Measurements from ENCODE around the gene RNF224. TPM values are rescaled to one million over a fixed set of nuclear protein-coding genes. Genes with fewer than 3 reads are reported as not detected.
A peak's percentile ranks its signal among the peaks of the same experiment; 100 is the strongest.

Gene RNF224
- total RNA-seq, 1 experiment from 2014 or later, result 0.27 TPM

DNA sequence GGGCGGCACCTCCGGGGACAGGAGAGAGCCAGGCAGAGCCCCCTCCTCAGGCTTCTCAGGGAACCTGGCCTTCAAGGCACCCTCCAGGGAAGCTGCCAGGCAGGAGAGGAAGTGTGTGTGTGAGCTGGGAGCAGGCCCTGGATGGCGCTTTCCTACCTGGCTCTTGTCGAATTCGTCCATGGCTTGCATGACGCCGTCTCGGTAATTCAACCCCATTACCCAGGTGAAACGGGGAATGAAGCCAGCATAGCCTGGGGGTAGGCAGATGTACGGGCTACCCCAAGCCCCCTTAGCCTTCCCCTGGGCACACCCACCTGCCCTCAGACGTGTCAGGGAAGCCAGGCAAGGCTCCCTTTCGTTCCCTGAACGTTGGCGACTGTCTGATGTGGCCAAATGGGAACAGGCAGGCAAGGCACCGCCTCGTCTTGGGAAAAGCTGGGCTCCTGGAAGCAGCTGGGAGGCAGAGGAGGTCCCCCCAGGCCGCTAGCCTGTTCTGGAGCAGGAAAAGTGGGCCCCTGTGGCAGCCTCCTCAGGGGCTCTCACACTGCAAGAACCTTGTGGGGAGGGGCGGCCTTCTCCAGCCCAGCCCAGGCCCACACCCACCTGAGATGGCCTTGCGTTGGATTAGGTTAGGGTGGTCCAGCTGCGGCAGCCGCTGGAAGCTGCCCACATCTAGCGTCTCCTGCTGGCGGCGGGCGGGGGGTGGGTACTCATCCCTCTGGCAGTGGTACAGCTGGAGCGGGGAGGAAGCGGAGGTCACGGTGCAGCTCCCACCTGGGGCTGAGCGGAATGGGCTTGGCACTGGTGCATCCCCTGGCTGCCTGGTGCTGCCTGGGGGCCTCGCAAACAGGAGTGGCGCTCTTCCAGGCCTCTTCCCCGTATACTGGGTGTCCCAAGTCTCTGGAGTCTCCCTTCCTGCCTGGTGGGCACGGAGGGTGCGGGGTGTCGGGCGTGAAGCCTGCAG lies 17.5 kb downstream of the RNF224 start:
- intact Hi-C loops (cut with micrococcal nuclease; ENCODE audit: unreplicated experiment), result loop anchor here (5.0 to 10.0 kb wide), 2 partner anchors 48 to 450 kb away; partner anchors contain the start of genes CCDC183 and TMEM141
- Mint-ChIP-seq H3K4me1 (ENCODE audit: low read depth, unreplicated experiment) (peaks cover 7% of the 10 kb centered on the region), H3K36me3 (ENCODE audit: insufficient read depth, unreplicated experiment) (peaks cover 68% of the 10 kb centered on the region), H3K9me3 (ENCODE audit: unreplicated experiment) (no peaks in the 10 kb centered on the region), H3K27me3 (ENCODE audit: insufficient read depth, unreplicated experiment) (peaks cover 3% of the 10 kb centered on the region), H3K27ac (ENCODE audit: unreplicated experiment) (peak overlapping the region; percentile 95), H3K4me3 (ENCODE audit: unreplicated experiment) (peak overlapping the region; percentile 80)
- peaks cover 2% of the 10 kb centered on the region; the same call in 1 of the 2 replicates for H3K36me3 ChIP-seq (ENCODE audit: control insufficient read depth, insufficient read depth, low read length)
- ChIA-PET POLR2A (interaction anchor here (0.6 to 0.7 kb wide), 3 partner anchors 158 to 307 kb away, joined by 3 read pairs; partner anchors contain the start of gene MRPL41), CTCF (no interaction called here)
- DNase-seq, result no peak
- TF ChIP-seq, protein P1, sequence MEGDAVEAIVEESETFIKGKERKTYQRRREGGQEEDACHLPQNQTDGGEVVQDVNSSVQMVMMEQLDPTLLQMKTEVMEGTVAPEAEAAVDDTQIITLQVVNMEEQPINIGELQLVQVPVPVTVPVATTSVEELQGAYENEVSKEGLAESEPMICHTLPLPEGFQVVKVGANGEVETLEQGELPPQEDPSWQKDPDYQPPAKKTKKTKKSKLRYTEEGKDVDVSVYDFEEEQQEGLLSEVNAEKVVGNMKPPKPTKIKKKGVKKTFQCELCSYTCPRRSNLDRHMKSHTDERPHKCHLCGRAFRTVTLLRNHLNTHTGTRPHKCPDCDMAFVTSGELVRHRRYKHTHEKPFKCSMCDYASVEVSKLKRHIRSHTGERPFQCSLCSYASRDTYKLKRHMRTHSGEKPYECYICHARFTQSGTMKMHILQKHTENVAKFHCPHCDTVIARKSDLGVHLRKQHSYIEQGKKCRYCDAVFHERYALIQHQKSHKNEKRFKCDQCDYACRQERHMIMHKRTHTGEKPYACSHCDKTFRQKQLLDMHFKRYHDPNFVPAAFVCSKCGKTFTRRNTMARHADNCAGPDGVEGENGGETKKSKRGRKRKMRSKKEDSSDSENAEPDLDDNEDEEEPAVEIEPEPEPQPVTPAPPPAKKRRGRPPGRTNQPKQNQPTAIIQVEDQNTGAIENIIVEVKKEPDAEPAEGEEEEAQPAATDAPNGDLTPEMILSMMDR (IDR thresholded peaks at IDR 0.05; ENCODE audit: insufficient read depth in 1 of 2, low read depth in 1 of 2, low read length in 1 of 2, severe bottlenecking in 1 of 2, unreplicated experiment in 1 of 2), result no peak
- no peak overlapping the region for H3K4me3 ChIP-seq (ENCODE audit: low read depth, low read length)
- H3K4me1 ChIP-seq, result peaks cover 16% of the 10 kb centered on the region
- H3K27me3 ChIP-seq (replicated peaks; ENCODE audit: control insufficient read depth, insufficient read depth, low read length), result no peaks in the 10 kb centered on the region
- no TSS peak for BruUV-seq (replicated peaks)
- no peaks in the 10 kb centered on the region for H3K9me3 ChIP-seq

DNA sequence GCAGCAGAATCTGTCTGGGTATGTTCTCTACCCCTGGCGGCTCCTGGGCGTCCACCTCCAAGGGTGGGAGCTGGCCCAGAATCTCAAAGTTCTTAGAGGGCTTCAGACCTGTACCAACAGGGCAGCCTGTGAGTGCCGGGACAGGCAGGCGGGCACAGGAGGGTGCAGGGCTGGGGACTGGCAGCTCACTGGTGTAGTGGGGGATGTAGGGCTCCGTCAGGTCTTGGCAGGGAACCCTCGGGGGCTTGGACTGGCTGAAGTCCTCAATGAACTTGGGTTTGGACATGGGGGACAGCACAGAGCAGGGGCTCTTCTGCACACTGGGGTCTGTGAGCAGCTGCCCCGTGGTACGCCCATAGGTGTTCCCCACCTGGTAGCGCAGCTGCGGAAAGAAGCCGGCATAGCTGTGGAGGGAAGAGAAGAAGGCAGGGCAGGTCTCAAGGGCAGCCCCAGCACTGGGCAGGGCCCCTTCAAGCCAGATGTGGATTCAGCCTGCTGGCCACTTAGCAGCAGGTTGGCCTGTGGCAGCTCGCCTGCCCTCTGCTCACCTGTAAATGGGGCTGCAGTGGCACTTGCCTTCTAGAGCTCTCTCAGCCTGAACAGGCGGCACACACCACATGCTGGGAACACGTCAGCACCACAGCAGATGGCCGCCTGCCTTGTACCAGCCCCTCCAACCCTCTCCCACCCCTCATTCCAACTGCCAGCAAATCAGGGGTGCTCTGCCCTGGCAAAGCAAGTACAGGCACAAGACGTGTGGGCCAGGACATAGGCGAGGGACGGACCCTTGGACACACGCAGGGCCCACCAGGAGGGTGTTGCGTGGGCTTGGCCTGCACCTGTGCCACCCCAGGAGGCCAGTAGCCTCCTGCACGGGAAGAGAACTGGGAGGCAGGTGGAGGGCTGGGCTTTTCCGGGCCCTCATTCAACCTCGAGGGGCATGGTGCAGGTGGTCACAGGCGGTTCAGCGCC lies 18.4 kb downstream of the RNF224 start:
- TF ChIP-seq, protein P1 (IDR thresholded peaks at IDR 0.05; ENCODE audit: insufficient read depth in 1 of 2, low read depth in 1 of 2, low read length in 1 of 2, severe bottlenecking in 1 of 2, unreplicated experiment in 1 of 2), result no peak
- Mint-ChIP-seq H3K4me1 (ENCODE audit: low read depth, unreplicated experiment) (peaks cover 6% of the 10 kb centered on the region), H3K27ac (ENCODE audit: unreplicated experiment) (no peak overlapping the region), H3K9me3 (ENCODE audit: unreplicated experiment) (no peaks in the 10 kb centered on the region), H3K27me3 (ENCODE audit: insufficient read depth, unreplicated experiment) (peaks cover 3% of the 10 kb centered on the region), H3K36me3 (ENCODE audit: insufficient read depth, unreplicated experiment) (peaks cover 58% of the 10 kb centered on the region), H3K4me3 (ENCODE audit: unreplicated experiment) (no peak overlapping the region)
- peaks cover 16% of the 10 kb centered on the region for H3K4me1 ChIP-seq
- H3K36me3 ChIP-seq (ENCODE audit: control insufficient read depth, insufficient read depth, low read length), result peaks cover 2% of the 10 kb centered on the region; the same call in 1 of the 2 replicates
- no TSS peak for BruUV-seq (replicated peaks)
- DNase-seq, result no peak
- no peak overlapping the region for H3K4me3 ChIP-seq (ENCODE audit: low read depth, low read length)
- no peaks in the 10 kb centered on the region for H3K9me3 ChIP-seq
- CTCF ChIA-PET, result no interaction called here
- intact Hi-C loops (cut with micrococcal nuclease; ENCODE audit: unreplicated experiment), result loop anchor here (10.0 kb wide), 1 partner anchor 451 kb away; the partner anchor contains the start of genes CCDC183 and TMEM141
- no peaks in the 10 kb centered on the region for H3K27me3 ChIP-seq (replicated peaks; ENCODE audit: control insufficient read depth, insufficient read depth, low read length)
- POLR2A ChIA-PET, result no interaction called here

Data from Caco-2 (cell line).